HG03066 (cell line): ENCODE results near the gene SASH1.

Experiments used
- ATAC-seq: cut with Tn5 transposase; IDR thresholded peaks from one replicate; pipeline ENCODE4 v1.9.1; 2021; ENCODE audit warnings: low read depth; ENCODE audit not compliant: unreplicated experiment

SASH1 gene

DNA sequence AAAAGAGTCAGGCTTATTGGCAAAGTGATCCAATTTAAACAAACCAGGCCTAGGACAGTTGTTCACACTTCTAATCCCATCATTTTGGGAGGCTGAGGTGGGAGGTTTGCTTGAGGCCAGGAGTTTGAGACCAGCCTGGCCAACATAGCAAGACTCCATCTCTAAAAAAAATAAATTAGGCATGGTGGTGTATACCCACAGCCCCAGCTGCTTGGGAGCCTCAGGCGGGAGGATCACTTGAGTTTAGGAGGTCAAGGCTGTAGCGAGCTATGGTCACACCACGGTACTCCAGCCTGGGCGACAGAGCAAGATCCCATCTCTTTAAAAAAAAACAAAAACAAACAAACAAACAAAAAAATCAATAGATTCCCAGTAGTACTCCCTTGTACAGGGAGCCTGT, 86.8 kb downstream of the SASH1 start:
- ATAC-seq, result no peak

DNA sequence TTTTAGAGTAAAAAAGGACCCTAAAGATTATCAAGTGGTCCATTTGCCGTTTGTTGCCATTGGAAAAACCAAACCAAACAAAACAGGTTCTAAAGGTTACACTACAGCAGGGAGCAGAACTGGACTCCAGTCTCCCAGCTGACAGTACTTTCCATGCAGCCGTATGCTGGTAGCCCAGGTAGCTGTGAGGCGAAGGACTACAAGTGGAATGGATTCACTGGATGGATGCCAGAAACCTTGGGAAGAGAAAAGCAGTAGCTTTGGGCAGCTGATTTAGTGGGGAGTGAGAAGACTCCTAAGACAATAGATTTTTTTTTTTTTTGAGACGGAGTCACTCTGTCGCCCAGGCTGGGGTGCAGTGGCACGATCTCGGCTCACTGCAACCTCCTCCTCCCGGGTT, 88.3 kb downstream of the SASH1 start:
- ATAC-seq, result no peak

DNA sequence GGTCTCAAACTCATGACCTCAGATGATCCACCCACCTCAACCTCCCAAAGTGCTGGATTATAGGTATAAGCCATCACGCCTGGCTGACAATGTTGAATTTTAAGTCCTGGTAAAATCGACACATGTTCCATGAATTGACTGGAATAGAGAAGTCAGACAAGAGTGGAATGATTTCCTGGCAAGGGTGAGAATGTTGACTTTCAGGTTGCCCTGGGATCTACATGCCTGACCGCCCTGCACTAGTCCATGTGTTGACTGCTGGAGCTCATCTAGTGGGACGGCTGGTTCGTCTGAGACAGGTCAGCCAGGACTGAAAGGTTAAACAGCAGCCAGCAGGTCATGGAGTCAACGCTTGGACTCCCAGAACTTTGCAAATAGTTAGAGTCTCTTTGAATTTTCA, 88.8 kb downstream of the SASH1 start:
- ATAC-seq, result no peak

DNA sequence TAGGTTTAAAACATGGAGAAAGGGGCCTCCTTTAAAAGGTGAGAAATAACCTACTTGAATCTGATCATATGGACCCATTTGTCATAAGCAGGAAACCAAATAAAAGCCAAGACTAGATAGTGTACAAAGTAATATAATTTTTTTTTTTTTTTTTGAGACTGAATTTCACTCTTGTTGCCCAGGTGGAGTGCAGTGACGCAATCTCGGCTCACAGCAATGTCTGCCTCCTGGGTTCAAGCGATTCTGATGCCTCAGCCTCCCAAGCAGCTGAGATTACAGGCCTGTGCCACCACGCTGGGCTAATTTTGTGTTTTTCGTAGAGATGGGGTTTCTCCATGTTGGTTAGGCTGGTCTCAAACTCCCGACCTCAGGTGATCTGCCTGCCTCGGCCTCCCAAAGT, 89.2 kb downstream of the SASH1 start:
- no peak for ATAC-seq

DNA sequence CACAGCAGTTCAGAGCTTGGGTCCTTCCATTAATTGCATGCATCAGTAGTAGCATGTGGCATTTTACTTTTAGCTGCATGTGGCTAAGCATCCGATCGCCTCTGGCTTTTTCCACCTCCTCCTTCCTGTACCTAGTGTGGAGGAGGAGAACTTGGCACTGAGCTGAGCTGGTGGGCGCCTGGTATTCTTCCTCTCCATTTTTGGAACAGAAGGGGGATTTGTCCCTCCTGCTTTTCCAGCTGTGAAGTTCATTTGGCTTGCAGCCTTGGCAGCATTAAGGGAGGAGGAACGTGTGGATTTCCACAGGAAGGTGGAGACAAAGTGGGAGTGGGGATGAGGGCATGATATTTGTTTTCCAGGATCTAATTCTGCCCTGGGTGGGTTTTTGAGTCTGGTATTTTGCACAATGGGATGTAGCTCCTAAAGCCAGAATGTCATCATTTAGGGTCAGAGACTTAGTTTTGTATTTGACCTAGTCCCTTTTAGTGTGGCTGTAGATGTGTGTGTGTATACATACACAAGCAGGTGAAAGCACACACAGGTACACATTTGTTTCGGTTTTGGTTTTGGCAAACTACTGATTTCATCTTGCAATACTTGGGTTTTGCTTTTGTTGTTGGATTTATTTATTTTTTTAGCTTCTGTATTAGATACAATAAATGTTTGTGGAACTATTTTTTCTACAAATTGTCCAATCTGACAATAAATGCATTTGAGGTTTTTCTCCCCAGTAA, 90.0 kb downstream of the SASH1 start:
- ATAC-seq, result no peak

DNA sequence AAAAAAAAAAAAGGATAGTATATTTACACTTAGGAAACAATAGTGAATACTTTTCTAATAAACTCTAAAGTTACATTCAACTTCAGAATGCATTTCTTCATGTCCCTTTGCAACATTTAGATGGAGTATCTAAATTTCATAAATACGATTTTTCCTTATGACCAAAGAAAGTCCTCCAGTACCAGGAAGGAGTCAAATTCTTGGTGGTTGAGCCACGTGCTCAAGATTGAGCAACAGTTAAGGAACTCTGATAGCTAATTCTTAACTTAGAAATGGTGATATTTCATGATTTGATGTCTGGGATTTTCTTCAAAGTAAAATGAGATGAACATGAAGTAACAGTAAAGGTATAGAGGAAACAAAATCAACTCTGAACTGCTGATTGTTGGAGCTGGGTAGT, 92.7 kb downstream of the SASH1 start:
- no peak for ATAC-seq

DNA sequence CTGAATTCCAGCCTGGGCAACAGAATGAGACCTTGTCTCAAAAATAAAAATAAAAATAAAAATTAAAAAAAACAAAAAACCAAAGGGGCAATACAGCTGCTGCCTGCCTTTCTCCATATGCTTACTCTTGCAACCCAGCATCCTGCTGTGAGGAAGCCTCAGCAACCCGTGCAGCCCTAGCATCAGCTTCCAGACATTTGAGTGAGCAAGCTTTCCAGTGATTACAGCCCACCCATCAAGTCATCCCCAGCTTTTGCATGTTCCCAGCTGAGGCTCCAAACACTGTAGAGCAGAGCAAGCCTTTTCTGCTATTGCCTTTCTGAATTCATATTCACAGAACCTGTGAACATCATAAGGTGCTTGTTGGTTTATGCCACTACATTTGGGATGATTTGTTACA, 93.8 kb downstream of the SASH1 start:
- ATAC-seq, result no peak

DNA sequence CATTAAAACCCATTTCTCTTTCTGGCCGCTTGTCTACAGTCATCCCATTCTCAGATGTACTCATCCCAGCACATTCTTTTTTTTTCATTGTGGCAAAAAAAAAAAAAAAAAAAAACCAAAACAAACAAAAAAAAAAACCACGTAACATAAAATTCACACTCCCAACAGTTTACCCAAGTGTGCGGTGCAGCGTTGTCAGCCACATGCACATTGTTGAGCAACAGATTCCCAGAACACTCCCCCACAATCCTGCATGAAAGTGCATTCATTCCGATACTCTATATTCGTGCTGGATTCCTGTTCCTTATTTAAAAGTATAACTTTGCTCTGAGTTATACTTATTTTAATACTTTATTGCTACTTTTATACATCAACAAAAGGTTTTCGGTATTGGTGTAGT, 96.0 kb downstream of the SASH1 start:
- ATAC-seq, result no peak

DNA sequence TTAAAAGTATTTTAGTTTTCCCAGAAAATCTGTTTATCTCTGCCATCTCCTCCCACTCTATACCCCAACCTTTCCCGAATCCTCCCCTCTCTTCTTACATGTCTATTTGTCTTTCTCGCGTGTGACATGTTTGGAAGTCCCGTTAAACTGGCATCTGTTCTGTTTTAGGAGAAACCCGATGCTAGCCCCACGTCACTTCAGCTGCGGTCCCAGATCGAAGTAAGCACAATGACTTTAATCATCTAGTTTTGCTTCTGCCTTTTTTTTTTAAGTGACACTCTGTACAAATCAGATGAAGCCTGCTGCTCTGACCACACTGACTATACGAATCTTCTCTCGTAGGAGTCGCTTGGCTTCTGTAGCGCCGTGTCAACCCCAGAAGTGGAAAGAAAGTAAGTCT, 97.4 kb downstream of the SASH1 start:
- no peak for ATAC-seq

DNA sequence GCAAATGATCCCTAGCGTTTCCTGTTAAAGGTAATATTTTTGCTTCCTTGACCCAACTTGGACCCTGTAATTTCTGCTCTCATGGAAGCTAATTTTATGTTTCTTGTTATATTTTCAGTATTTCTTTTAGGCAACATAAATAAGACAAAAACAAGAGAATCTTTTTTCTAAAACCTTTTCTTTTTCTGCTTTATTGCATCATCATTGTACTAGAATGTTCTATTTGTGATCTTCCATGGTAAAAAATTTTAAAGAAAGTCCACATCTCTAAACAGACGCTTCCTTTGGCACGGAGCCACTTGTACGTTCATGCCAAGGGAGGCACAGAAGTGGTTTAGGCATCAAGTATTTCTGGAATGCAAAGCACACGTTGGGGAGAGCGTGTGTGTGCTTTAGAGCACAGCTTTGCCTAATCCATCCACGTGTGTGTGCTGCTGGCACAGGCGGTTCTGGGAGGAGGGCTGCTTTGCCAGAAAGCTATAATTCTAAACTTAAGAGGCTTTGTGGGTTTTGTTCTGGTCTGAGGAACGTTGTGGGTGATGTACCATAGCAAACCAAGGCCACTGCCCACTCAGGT, 98.3 kb downstream of the SASH1 start:
- no peak for ATAC-seq

DNA sequence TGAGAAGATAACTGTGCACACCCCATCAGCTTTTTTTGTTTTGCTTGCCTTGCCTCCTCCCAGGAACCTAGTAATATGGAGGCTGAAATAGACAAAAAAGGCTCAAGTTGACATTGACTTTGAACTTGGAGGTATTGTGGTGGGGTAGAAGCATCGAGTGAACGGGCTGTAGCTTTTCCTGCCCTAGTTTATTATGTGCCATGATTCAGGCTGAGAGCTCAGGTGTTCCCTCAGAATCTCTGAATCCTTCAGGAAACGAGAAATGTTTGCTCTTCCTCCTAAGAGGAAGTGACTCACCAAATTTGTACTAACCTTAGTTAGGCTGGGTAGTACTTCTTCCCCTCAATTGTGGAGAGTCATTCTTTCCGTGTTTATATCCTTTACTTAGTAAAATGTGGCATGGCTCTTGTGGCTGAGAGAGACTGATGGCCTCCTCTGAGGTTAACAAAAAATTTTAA, 98.8 kb downstream of the SASH1 start:
- peak; percentile 67 for ATAC-seq

DNA sequence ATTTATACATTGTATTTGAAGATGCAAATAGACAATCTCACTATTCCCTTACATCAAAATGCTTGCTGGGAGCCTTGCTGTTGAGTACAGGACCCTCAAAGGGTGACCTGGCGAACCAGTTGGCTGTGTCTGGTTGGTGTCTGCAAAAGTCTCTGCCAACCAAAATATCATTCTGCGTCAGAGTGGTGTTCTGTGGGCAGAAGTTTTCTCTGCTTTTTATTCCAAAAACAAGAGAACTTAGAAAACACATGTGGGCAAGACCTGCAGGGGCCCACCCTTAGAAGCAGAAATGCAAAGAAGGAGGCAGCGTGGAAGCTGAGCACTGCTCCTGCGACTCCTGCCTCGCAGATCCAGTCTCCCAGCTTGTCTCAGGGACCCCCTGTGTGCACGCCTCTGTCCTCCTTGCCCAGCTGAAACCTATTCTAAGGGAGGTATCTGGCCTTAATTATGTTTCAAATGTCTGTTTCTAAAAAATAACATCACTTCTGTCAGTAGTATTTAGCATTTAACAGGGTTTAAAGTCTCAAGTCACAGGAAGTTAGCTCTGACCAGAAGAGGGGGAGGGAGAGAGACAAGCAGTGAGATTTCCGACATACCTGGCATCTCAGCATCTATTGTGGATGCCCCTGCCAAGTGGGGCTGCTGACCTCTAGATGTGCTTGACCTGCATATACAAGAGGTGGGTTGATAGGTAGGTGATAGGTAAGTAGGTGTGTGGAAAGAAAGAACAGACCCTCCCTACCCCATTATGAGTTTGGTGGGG, 101.3 kb downstream of the SASH1 start:
- no peak for ATAC-seq

DNA sequence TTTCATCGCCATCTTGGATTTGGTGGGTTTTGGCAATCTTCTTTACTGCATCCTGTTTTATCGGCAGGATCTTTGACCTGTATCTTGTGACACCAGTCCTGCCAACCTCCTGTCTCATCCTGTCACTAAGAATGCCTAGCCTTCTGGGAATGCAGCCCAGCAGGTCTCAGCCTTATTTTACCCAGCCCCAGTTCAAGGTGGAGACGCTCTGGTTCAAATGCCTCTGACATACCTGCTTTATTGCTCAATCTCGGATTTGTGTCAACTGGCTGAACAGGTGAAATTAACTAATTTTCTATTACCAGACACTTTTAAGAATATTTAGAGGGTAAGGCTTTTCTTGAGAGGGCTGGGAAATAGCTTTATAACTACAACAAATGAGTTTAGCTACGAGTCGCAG, 102.5 kb downstream of the SASH1 start:
- ATAC-seq, result no peak

DNA sequence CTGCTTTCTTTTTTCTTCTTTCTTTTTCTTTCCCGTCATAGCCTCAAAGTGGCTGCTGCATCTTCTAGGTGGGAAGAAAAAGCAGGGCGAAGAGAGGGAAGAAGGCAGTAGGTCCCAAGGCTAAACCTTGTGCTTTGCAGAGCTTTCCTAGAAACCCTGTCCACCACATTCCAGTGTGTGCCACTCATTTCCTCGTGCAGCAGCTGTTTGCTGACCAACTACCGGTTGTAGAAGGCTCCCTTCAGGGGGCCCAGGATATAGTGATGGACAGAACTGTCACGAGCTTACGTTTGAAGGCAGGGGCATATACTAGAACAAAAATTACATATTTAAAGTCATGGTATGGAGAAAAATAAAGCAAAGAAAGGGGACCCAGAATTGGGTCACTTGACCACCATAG, 103.0 kb downstream of the SASH1 start:
- no peak for ATAC-seq

DNA sequence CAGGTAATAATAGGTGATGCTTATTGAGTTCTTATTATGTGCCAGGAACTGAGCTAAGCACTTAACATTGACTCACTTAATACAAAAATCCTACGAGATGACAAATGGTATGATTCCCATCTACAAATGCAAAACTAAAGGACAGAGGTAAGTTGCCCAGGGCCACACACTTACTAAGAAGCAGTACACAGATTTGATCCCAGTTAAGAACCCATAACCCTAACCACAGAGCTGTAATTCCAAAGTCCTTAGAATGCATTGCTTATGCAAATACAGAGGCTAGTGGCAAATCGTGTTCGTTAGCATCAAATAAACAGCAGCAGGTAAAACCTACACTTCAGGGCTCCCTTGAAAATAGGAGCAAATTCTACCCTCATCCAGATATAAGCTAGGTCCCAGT, 104.0 kb downstream of the SASH1 start:
- no peak for ATAC-seq

DNA sequence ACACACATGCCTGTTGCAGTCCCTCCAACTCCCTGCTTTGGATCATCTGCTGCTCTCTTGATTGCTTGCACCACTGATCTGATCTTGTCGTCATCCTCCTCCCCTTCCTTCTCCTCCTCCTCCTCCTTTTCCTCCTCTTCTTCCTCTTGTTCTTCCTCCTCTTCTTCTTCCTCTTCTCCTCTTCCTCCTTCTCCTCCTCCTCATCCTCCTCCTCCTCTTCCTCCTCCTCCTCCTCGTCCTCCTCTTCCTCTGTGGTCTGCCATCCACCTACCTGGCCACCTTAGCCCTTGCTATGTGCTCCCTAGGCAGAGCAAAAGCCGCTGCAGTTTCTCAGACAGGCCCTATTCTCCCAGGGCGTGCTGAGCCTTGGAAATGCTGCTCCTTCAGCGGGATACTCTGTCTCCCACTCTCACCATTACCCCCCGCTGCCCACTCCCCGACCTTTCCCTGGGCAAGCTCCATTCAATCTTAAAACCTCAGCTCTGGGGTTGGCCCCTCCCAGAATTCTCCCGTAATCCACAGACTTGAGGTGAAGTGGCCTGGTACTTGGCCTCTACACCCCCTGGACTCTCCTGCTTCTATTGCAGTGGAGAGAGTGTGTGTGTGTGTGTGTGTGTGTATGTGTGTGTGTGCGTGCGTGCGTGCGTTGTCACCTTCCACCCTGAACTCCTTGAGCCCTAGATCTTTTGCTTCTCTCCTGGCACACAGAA, 105.0 kb downstream of the SASH1 start:
- no peak for ATAC-seq

DNA sequence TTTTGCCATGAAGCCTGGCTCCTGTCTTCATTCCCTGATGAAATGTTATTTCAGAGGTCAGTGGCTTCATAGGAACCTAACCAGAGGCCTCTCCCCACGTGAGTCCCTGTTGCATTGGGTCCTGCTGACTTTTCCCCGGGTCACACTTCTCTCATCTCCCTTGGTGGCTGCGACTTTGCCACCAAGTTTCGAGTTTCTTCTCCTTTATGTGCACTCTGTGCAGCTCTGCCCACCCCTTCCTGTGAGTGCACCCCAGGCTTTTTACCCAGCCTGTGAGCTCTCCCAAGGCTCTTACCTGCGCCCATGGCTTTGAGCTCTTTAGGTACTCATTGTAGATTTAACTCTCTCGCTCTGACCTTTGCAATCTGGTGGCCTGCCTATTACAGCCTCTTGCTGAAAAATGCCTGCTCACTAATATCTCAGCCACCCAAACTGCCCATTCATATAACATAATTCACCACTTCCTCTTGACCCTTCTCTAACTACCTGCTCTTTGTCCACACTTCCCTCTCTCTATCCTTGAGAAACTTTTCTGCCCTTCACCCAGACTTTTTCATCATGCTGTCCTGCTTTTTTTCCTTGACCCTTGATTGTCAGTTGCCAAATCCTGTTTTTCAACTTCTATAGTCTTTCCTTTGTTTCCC, 105.9 kb downstream of the SASH1 start:
- no peak for ATAC-seq

DNA sequence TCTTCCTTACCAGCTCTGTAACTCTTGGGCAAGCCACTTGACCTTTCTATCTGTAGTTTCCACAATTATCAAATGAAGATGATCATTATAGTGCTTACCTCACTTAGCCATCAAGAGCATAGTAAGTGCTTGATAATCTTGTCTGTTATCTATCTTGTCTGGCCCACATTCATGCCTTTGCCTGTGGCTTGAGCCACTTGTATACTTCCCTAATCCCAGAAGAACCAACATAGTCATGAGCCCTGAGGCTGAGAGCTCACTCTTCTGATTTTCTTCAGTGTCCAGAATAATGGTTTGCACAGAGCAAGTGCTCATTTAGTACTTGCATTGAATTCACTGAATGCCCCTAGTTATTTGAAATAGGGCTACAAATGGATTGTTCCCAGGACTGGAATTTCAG, 108.2 kb downstream of the SASH1 start:
- ATAC-seq, result no peak

DNA sequence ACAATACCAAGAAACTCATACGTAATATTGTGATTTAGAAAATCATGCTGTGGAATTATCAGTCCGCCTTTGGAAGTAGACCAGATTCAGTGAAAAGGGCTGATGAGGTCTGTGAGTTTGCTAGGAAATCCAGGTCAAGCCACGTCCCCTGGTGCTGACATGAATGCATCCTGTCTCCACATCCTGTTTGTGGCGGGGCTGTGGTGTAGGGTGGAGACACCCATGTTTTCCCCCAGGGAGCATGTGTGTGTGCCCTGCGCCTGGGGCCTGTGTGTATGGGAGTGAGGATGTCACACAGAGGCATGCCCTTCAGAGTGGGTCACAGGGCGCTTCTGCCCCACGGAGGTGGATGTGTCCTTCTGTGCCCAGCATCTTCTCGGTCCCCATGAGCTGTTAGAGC, 109.1 kb downstream of the SASH1 start:
- no peak for ATAC-seq

DNA sequence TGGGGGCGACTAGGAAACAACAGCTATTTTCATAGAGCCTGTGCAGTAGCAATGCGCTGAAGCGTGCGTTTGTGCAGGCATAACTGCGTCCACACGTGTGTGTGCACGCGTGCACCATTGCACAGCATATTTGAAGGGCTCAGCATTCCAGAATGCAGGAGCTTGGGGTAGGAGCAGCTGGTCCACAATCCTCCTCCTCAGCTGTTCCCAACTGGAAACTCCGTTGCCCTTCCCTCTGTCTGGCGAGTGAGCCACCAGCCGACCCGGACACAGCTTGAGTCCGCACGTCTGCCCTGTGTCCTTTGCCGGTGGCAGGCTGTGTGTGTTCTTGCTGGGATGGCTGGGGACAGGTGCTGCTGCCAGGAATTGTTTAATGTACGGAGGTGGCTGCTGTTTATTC, 110.2 kb downstream of the SASH1 start:
- no peak for ATAC-seq

DNA sequence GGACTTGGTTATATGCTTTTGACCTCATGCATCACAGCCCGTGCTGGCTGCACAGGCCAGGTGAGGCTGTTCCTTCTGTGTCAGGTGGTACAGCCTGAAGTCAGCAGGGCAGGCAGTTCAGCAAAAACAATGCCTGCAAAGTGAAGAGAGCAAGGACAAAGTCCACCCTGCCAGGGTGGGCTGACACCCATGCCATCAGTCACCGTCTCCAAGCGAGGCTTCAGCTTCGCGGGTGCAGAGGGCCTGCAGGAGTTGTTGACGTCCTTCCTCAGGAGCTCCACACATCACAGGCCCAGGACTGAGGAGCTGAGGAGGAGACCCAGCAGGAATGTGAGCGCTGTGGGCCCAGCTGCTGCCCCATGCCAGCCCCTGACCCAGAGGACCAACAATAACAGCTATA, 111.3 kb downstream of the SASH1 start:
- ATAC-seq, result no peak
